ENCODE data around the gene WDR7. TPM values are rescaled to one million over a fixed set of nuclear protein-coding genes. Genes with fewer than 3 reads are reported as not detected.

WDR7 gene
- total RNA-seq, 4 donors from 2014 or later, result 19.3 to 51.4 (median 28.8) TPM

GRCh38 chr18:56632070-56633022, 18.8 kb upstream of the WDR7 start:
- Histone ChIP-seq H3K9me3 (no peaks in the 10 kb centered on the region), H3K4me3 (no peak overlapping the region), H3K27ac (no peak overlapping the region), H3K4me1 (peaks cover 2 to 90% (median 7%) of the 10 kb centered on the region in 3 donors), H3K27me3 (no peaks in the 10 kb centered on the region), H3K36me3 (peaks cover 0 to 3% of the 10 kb centered on the region in 2 donors)
- 74 to 87% methylated on average over 7 of the region's 7 CpGs for WGBS, 2 donors (ENCODE audit: low coverage in 1 of 2)
- ATAC-seq, result no peak
- TF ChIP-seq POLR2A (IDR thresholded peaks at IDR 0.05), result no peak
- no peak for TF ChIP-seq EP300 (IDR thresholded peaks at IDR 0.05)
- no peak for TF ChIP-seq CTCF (IDR thresholded peaks at IDR 0.05)
- no peak for TF ChIP-seq POLR2AphosphoS5 (IDR thresholded peaks at IDR 0.05)

- peaks cover 2 to 65% (median 7%) of the 10 kb centered on the region in 3 donors for H3K4me1 ChIP-seq
- H3K36me3 ChIP-seq, result peaks cover 0 to under 1% of the 10 kb centered on the region in 2 donors
- WGBS, 2 donors (ENCODE audit: low coverage in 1 of 2), result 89% methylated on average over 3 to 4 of the region's 5 CpGs
- TF ChIP-seq CTCF (IDR thresholded peaks at IDR 0.05) (no peak), POLR2A (IDR thresholded peaks at IDR 0.05) (no peak), POLR2AphosphoS5 (IDR thresholded peaks at IDR 0.05) (no peak), EP300 (IDR thresholded peaks at IDR 0.05) (no peak)
- no peak overlapping the region for H3K4me3 ChIP-seq
- no peak overlapping the region for H3K27ac ChIP-seq
- H3K27me3 ChIP-seq, result no peaks in the 10 kb centered on the region
- ATAC-seq, result no peak
- no peaks in the 10 kb centered on the region for H3K9me3 ChIP-seq
Measured at GRCh38 chr18:56635007-56635406, 16.2 kb upstream of the WDR7 start.

GRCh38 chr18:56637176-56637575, 14.0 kb upstream of the WDR7 start:
- ATAC-seq, result no peak
- Histone ChIP-seq H3K36me3 (no peaks in the 10 kb centered on the region), H3K27ac (peak overlapping the region; percentile 84 to 97 (median 96)), H3K9me3 (no peaks in the 10 kb centered on the region), H3K27me3 (no peaks in the 10 kb centered on the region), H3K4me1 (peaks cover 2 to 44% (median 7%) of the 10 kb centered on the region in 3 donors), H3K4me3 (peak overlapping the region; percentile 79)
- TF ChIP-seq POLR2AphosphoS5 (IDR thresholded peaks at IDR 0.05) (no peak), POLR2A (IDR thresholded peaks at IDR 0.05) (no peak), CTCF (IDR thresholded peaks at IDR 0.05) (no peak), EP300 (IDR thresholded peaks at IDR 0.05) (no peak)
- 0 to 5% methylated on average over 8 of the region's 8 CpGs for WGBS, 2 donors (ENCODE audit: low coverage in 1 of 2)

- TF ChIP-seq CTCF (IDR thresholded peaks at IDR 0.05) (no peak), POLR2AphosphoS5 (IDR thresholded peaks at IDR 0.05) (no peak)
- WGBS, 2 donors (ENCODE audit: low coverage in 1 of 2), result 0 to 3% methylated on average over 12 to 13 of the region's 18 CpGs
- H3K27me3 ChIP-seq, result no peaks in the 10 kb centered on the region
- no peaks in the 10 kb centered on the region for H3K36me3 ChIP-seq
- H3K4me1 ChIP-seq, result peaks cover 2 to 38% (median 2%) of the 10 kb centered on the region in 3 donors
- no peaks in the 10 kb centered on the region for H3K9me3 ChIP-seq
- ATAC-seq, result no peak
- H3K4me3 ChIP-seq, result peak overlapping the region; percentile 79
- H3K27ac ChIP-seq, result peak overlapping the region; percentile 84 to 97 (median 96)
Measured at GRCh38 chr18:56637711-56638231, 13.4 kb upstream of the WDR7 start.

Measured in gastroesophageal sphincter (tissue), 4 donors.